Heart left ventricle (tissue), 16 donors: ENCODE results near the gene CNIH2. TPM values are rescaled to one million over a fixed set of nuclear protein-coding genes. Genes with fewer than 3 reads are reported as not detected.

Source experiments
- ATAC-seq, 4 donors: fragments of 200-7000 bp; cut with Tn5 transposase; one replicate each; pipeline ENCODE4 v1.9.1; 2020 to 2022; ENCODE audit warnings: moderate library complexity in 4 of 4, mild to moderate bottlenecking in 3 of 4, moderate number of reproducible peaks in 1 of 4
- DNase-seq, 5 donors: peaks; one replicate each; pipeline ENCODE4 v3.0.0-alpha.2; 2020
- H3K27ac ChIP-seq, 12 donors: fragments of 200-600 bp; sonication (generic) in 4 of 12; one replicate each; pipeline versions ENCODE4 v1.5.0 to v1.8.0; 2016 to 2022; ENCODE audit warnings: mild to moderate bottlenecking in 2 of 12
- H3K27me3 ChIP-seq, 9 donors: fragments of 200-600 bp; sonication (generic) in 2 of 9; one replicate each; pipeline versions ENCODE4 v1.5.1 to v1.8.0; 2016 to 2022; ENCODE audit warnings: mild to moderate bottlenecking in 3 of 9
- H3K36me3 ChIP-seq, 9 donors: fragments of 200-600 bp; sonication (generic) in 2 of 9; one replicate each; pipeline versions ENCODE4 v1.5.0 to v1.8.0; 2018 to 2022; ENCODE audit warnings: mild to moderate bottlenecking in 2 of 9
- H3K4me1 ChIP-seq, 12 donors: fragments of 200-600 bp; sonication (generic) in 4 of 12; one replicate each; pipeline versions ENCODE4 v1.5.0 to v1.8.0; 2016 to 2022; ENCODE audit warnings: mild to moderate bottlenecking in 3 of 12
- H3K4me3 ChIP-seq, 12 donors: fragments of 200-600 bp; sonication (generic) in 4 of 12; one replicate each; pipeline versions ENCODE4 v1.5.0 to v1.8.0; 2017 to 2022; ENCODE audit warnings: mild to moderate bottlenecking in 9 of 12, moderate library complexity in 4 of 12
- H3K9me3 ChIP-seq, 12 donors: fragments of 200-600 bp; sonication (generic) in 4 of 12; one replicate each; pipeline versions ENCODE4 v1.5.0 to v1.8.0; 2016 to 2022; ENCODE audit warnings: mild to moderate bottlenecking in 1 of 12
- CTCF ChIP-seq, 12 donors: fragments of 200-600 bp; sonication (generic) in 4 of 12; IDR thresholded peaks; one replicate each; pipeline versions ENCODE4 v1.5.0 to v1.8.0; 2018 to 2022; ENCODE audit warnings: antibody characterized with exemption in 12 of 12, mild to moderate bottlenecking in 5 of 12
- POLR2A ChIP-seq, 2 donors: fragments of 450-650 bp; IDR thresholded peaks; one replicate each; pipeline ENCODE4 v1.6.1; 2017; ENCODE audit warnings: antibody characterized with exemption in 2 of 2, mild to moderate bottlenecking in 2 of 2, moderate library complexity in 2 of 2
- WGBS, 4 donors: extraction: QIAGEN DNeasy Blood & Tissue Kit in 2 of 4; methylation state at CpG; one replicate each; pipeline versions ENCODE4 v1.1.5 to v1.1.7; 2013 to 2018; 5-methylcytosine and 5-hydroxymethylcytosine counted together
- intact Hi-C, 10 donors: fragments of 100-400 bp; cut with DNase I; formaldehyde crosslinking; loops; one replicate each; pipeline versions ENCODE4 v1.11.1 to v1.14.2; 2022
- polyA plus RNA-seq, 2 donors: library from polyadenylated mRNA; stranded (reverse); fragments of 200-250 nt; gene quantifications; one replicate each; pipeline ENCODE4 v1.2.3, GENCODE V29; 2013
- total RNA-seq, 9 donors: library from RNA; depleted of rRNA in 2 of 9; stranded (reverse); fragments of >200 nt in 2 of 9; fragmentation: NEBNext Ultra II Directional in 3 of 9; extraction: Animal tissue kit (Norgen Biotek cat#: 25700) in 3 of 9; gene quantifications; one replicate each; pipeline versions ENCODE4 v1.1.0 to v1.2.4, GENCODE V29; 2016 to 2023
- donor health status: ischemic (EF 13 %, LVEDD 7.1; RV severe dilation, severe dysfunction).
- donor health status: healthy with polysubstance abuse.
- donor health status: DM: no; HTN: yes; CAD: no.
- donor health status: DM: no; HTN: no; CAD: no.
- donor health status: ischemic (EF 25% LVEDD 6.9; RV normal size, moderate dysfunction).
- donor health status: ischemic (EF 25% LVEDD 5.7; RV mildly dilated, moderate dysfunction).
- donor health status: healthy.
- donor health status: DM: yes; HTN: yes; CAD: no.
- donor health status: ischemic (EF 35%, LVEDD 5.7; RV mildly dilated, moderate dysfunction).
- donor health status: nonischemic (EF 11% LVEDD 7.7; RV severe dilation, severe dysfunction).
- donor health status: DM: yes; HTN: yes; CAD: no.
- donor health status: PGD.
- donor health status: ischemic (EF 29% LVEDD 5.4; RV normal size, mild dysfunction).
- donor health status: nonischemic (EF 23%, LVEDD 6.1; RV moderate dilation, normal function).

The CNIH2 gene
- total and polyA plus RNA-seq, 11 donors, result 0.08 to 0.40 (median 0.25) TPM; not detected in 8

GRCh38 chr11:66331542-66332370 is 53.8 kb downstream of the CNIH2 start:
- WGBS, 4 donors, result 75 to 89% (median 83%) methylated on average over 11 to 12 of the region's 12 CpGs
- peaks cover 7 to 46% (median 36%) of the 10 kb centered on the region in 12 donors for H3K4me1 ChIP-seq
- H3K9me3 ChIP-seq, result no peaks in the 10 kb centered on the region
- H3K36me3 ChIP-seq, result peaks cover 0 to 19% (median 0%) of the 10 kb centered on the region in 9 donors
- peak in 2 of 5 donors; percentile 11 to 35 for DNase-seq
- H3K27me3 ChIP-seq, result no peaks in the 10 kb centered on the region
- H3K4me3 ChIP-seq, result no peak overlapping the region
- intact Hi-C loops, result no loop called here
- TF ChIP-seq POLR2A (IDR thresholded peaks at IDR 0.05), result no peak
- TF ChIP-seq CTCF (IDR thresholded peaks at IDR 0.05), result no peak
- no peak for ATAC-seq
- H3K27ac ChIP-seq, result no peak overlapping the region

DNA sequence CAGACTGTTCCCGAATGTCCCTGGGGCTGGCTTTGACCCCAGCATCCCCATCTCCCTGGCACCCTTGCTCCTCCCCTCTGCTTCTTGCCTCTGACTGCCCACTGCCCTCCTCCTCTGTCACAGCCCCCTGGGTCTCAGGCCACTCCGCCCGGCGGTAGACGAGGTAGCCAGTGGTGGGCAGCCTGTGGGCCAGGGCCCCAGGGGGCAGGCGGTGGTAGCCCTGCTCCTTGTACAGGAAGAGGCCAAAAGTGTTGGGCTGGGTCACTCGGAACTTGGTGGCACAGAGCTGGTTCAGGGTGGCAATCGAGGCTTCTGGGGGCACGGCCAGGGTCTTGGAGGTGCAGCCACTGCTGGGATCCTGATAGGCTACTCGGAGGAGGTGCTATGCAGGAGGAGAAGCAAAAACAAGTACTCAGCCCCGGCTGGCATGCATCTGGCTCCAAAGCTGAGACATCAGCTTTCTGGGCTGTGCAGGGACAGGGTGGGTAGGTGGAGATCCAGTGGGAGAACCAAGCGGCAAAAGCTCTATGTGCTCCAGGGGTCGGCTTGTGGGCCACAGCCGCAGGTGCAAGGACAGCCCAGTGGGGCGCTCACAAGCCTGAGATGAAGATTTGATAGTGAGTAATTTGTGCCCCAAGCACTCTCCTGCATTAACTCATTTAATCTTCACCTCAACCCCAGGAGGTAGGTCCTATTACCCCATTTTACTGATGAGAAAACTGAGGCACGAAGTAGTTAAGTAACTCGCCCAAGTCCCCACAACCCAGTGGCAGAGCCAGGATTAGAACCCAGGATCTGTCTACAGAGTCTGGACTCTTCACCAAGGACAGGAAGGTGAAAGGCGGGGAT is 54.6 kb downstream of the CNIH2 start:
- H3K4me1 ChIP-seq, result peaks cover 7 to 48% (median 32%) of the 10 kb centered on the region in 12 donors
- intact Hi-C loops, result no loop called here
- H3K27me3 ChIP-seq, result no peaks in the 10 kb centered on the region
- ATAC-seq, result no peak
- TF ChIP-seq POLR2A (IDR thresholded peaks at IDR 0.05) (no peak), CTCF (IDR thresholded peaks at IDR 0.05) (no peak)
- H3K36me3 ChIP-seq, result peaks cover 0 to 25% (median 6%) of the 10 kb centered on the region in 9 donors
- no peak overlapping the region for H3K4me3 ChIP-seq
- peak in 1 of 5 donors; percentile 10 for DNase-seq
- 73 to 85% (median 81%) methylated on average over 17 to 18 of the region's 18 CpGs for WGBS, 4 donors
- H3K9me3 ChIP-seq, result no peaks in the 10 kb centered on the region
- no peak overlapping the region for H3K27ac ChIP-seq

GRCh38 chr11:66333220-66333877 is 55.4 kb downstream of the CNIH2 start:
- Histone ChIP-seq H3K36me3 (peaks cover 0 to 31% (median 8%) of the 10 kb centered on the region in 9 donors), H3K4me3 (no peak overlapping the region), H3K27me3 (no peaks in the 10 kb centered on the region), H3K4me1 (peaks cover 7 to 43% (median 26%) of the 10 kb centered on the region in 12 donors), H3K27ac (no peak overlapping the region), H3K9me3 (no peaks in the 10 kb centered on the region)
- 88 to 93% (median 91%) methylated on average over 12 to 19 of the region's 19 CpGs for WGBS, 4 donors
- intact Hi-C loops, result no loop called here
- peak in 2 of 5 donors; percentile 10 to 42 for DNase-seq
- no peak for ATAC-seq
- no peak for TF ChIP-seq POLR2A (IDR thresholded peaks at IDR 0.05)
- no peak for TF ChIP-seq CTCF (IDR thresholded peaks at IDR 0.05)

Other genes with a start within 250 kb of the CNIH2 start
- gene GAL3ST3, start 229.0 kb upstream of the CNIH2 start, total RNA-seq, result 1 to 10 TPM in 8 of 9 donors, under 1 TPM in 1; 0.96 to 4.9 (median 2.4) TPM
- gene GAL3ST3, start 229.0 kb upstream of the CNIH2 start, polyA plus RNA-seq, result 1 to 10 TPM in 1 of 2 donors, under 1 TPM in 1; 0.08 to 1.1 TPM
- gene SF3B2, start 225.8 kb upstream of the CNIH2 start, total RNA-seq, result 10 to 100 TPM; 69.8 to 92.9 (median 79.6) TPM
- 100 to 1,000 TPM in 1 of 2 donors, 10 to 100 TPM in 1; 43.5 to 106 TPM for gene SF3B2, start 225.8 kb upstream of the CNIH2 start, polyA plus RNA-seq
- gene PACS1, start 207.9 kb upstream of the CNIH2 start, total RNA-seq, result 100 to 1,000 TPM in 3 of 9 donors, 10 to 100 TPM in 6; 39.2 to 151 (median 90.4) TPM
- gene PACS1, start 207.9 kb upstream of the CNIH2 start, polyA plus RNA-seq, result 10 to 100 TPM; 30.6 to 40.2 TPM
- gene KLC2, start 20.5 kb upstream of the CNIH2 start, total RNA-seq, result 10 to 100 TPM; 24.7 to 78.5 (median 34.0) TPM
- gene KLC2, start 20.5 kb upstream of the CNIH2 start, polyA plus RNA-seq, result 10 to 100 TPM; 49.9 to 65.8 TPM
- gene RAB1B, start 9.5 kb upstream of the CNIH2 start, total RNA-seq, result 100 to 1,000 TPM; 111 to 149 (median 128) TPM
- 100 to 1,000 TPM; 161 to 178 TPM for gene RAB1B, start 9.5 kb upstream of the CNIH2 start, polyA plus RNA-seq
- gene YIF1A, start 11.0 kb downstream of the CNIH2 start, total RNA-seq, result 10 to 100 TPM; 41.6 to 93.0 (median 65.3) TPM
- 100 to 1,000 TPM in 1 of 2 donors, 10 to 100 TPM in 1; 49.9 to 136 TPM for gene YIF1A, start 11.0 kb downstream of the CNIH2 start, polyA plus RNA-seq
- 1 to 10 TPM in 1 of 9 donors, under 1 TPM in 3, not detected in 5; 0.09 to 7.9 (median 0.18) TPM for gene TMEM151A, start 13.7 kb downstream of the CNIH2 start, total RNA-seq
- under 1 TPM; 0.08 TPM for gene TMEM151A, start 13.7 kb downstream of the CNIH2 start, polyA plus RNA-seq
- 10 to 100 TPM in 5 of 9 donors, 1 to 10 TPM in 4; 6.5 to 33.1 (median 11.8) TPM for gene CD248, start 38.9 kb downstream of the CNIH2 start, total RNA-seq
- gene CD248, start 38.9 kb downstream of the CNIH2 start, polyA plus RNA-seq, result 10 to 100 TPM in 1 of 2 donors, 1 to 10 TPM in 1; 6.0 to 19.9 TPM
- 1 to 10 TPM in 8 of 9 donors, under 1 TPM in 1; 0.99 to 5.2 (median 1.5) TPM for gene RIN1, start 58.3 kb downstream of the CNIH2 start, total RNA-seq
- 1 to 10 TPM; 1.3 to 2.9 TPM for gene RIN1, start 58.3 kb downstream of the CNIH2 start, polyA plus RNA-seq
- 10 to 100 TPM in 8 of 9 donors, 1 to 10 TPM in 1; 9.7 to 39.2 (median 16.5) TPM for gene BRMS1, start 66.9 kb downstream of the CNIH2 start, total RNA-seq
- 10 to 100 TPM; 24.7 to 77.4 TPM for gene BRMS1, start 66.9 kb downstream of the CNIH2 start, polyA plus RNA-seq
- 100 to 1,000 TPM in 1 of 9 donors, 10 to 100 TPM in 8; 37.3 to 109 (median 52.3) TPM for gene B4GAT1, start 69.5 kb downstream of the CNIH2 start, total RNA-seq
- gene B4GAT1, start 69.5 kb downstream of the CNIH2 start, polyA plus RNA-seq, result 10 to 100 TPM; 37.2 to 54.0 TPM
- 10 to 100 TPM in 6 of 9 donors, 1 to 10 TPM in 3; 6.8 to 30.9 (median 13.1) TPM for gene SLC29A2, start 93.6 kb downstream of the CNIH2 start, total RNA-seq
- 10 to 100 TPM; 18.2 to 29.7 TPM for gene SLC29A2, start 93.6 kb downstream of the CNIH2 start, polyA plus RNA-seq
- under 1 TPM in 1 of 9 donors, not detected in 8; 0.75 TPM for gene NPAS4, start 142.9 kb downstream of the CNIH2 start, total RNA-seq
- under 1 TPM in 1 of 2 donors, not detected in 1; 0.04 TPM for gene NPAS4, start 142.9 kb downstream of the CNIH2 start, polyA plus RNA-seq
- 10 to 100 TPM; 38.9 to 56.9 (median 47.4) TPM for gene MRPL11, start 160.7 kb downstream of the CNIH2 start, total RNA-seq
- 10 to 100 TPM; 48.9 to 62.8 TPM for gene MRPL11, start 160.7 kb downstream of the CNIH2 start, polyA plus RNA-seq
- 10 to 100 TPM in 3 of 9 donors, 1 to 10 TPM in 6; 7.2 to 26.2 (median 8.0) TPM for gene PELI3, start 188.7 kb downstream of the CNIH2 start, total RNA-seq
- gene PELI3, start 188.7 kb downstream of the CNIH2 start, polyA plus RNA-seq, result 1 to 10 TPM; 5.8 to 9.2 TPM
- gene DPP3, start 202.3 kb downstream of the CNIH2 start, total RNA-seq, result 10 to 100 TPM in 6 of 9 donors, 1 to 10 TPM in 3; 6.2 to 43.1 (median 14.9) TPM
- 10 to 100 TPM in 1 of 2 donors, 1 to 10 TPM in 1; 6.4 to 35.5 TPM for gene DPP3, start 202.3 kb downstream of the CNIH2 start, polyA plus RNA-seq
- 10 to 100 TPM; 15.8 to 51.8 (median 18.7) TPM for gene BBS1, start 232.5 kb downstream of the CNIH2 start, total RNA-seq
- 10 to 100 TPM; 11.0 to 11.9 TPM for gene BBS1, start 232.5 kb downstream of the CNIH2 start, polyA plus RNA-seq